Right ventricle myocardium superior (tissue), 1 donor: ENCODE results near the gene GPR146. TPM values are rescaled to one million over a fixed set of nuclear protein-coding genes. Genes with fewer than 3 reads are reported as not detected.

Experiments used
- ATAC-seq: fragments of 200-7000 bp; cut with Tn5 transposase; one replicate; pipeline ENCODE4 v1.9.1; 2020; ENCODE audit warnings: mild to moderate bottlenecking; ENCODE audit not compliant: poor library complexity
- DNase-seq: peaks from one replicate; pipeline ENCODE4 v3.0.0-alpha.2; 2020
- intact Hi-C: fragments of 100-400 bp; cut with DNase I; formaldehyde crosslinking; loops from one replicate; pipeline ENCODE4 v1.11.2; 2022
- total RNA-seq: library from RNA; stranded (reverse); fragmentation: NEBNext Ultra II Directional; extraction: Animal tissue kit (Norgen Biotek cat#: 25700); gene quantifications from one replicate; pipeline ENCODE4 v1.2.1, GENCODE V29; 2021
- donor health status: DM: no; HTN: yes; CAD: no; lungs with severe emphysema.

Gene GPR146
- total RNA-seq, 1 donor from 2014 or later: 26.3 TPM

GRCh38 chr7:1096156-1097119 lies 52.1 kb downstream of the GPR146 start:
- peak; percentile 67 for ATAC-seq
- intact Hi-C loops: no loop called here
- DNase-seq: no peak

- DNase-seq (no peak), ATAC-seq (no peak)
- intact Hi-C loops: no loop called here
Measured at GRCh38 chr7:1097120-1097504, 52.8 kb downstream of the GPR146 start.

- no peak for ATAC-seq
- no peak for DNase-seq
- intact Hi-C loops: no loop called here
Measured at GRCh38 chr7:1098243-1099153, 54.2 kb downstream of the GPR146 start.

GRCh38 chr7:1099154-1099542 lies 54.8 kb downstream of the GPR146 start:
- DNase-seq: no peak
- intact Hi-C loops: no loop called here
- no peak for ATAC-seq

GRCh38 chr7:1099637-1100036 lies 55.3 kb downstream of the GPR146 start:
- ATAC-seq (no peak), DNase-seq (no peak)
- intact Hi-C loops: no loop called here

GRCh38 chr7:1100386-1100785 lies 56.0 kb downstream of the GPR146 start:
- intact Hi-C loops: no loop called here
- no peak for DNase-seq
- ATAC-seq: no peak

- DNase-seq (no peak), ATAC-seq (no peak)
- intact Hi-C loops: no loop called here
Measured at GRCh38 chr7:1100834-1101562, 56.7 kb downstream of the GPR146 start.

- intact Hi-C loops: no loop called here
- DNase-seq (no peak), ATAC-seq (no peak)
Measured at GRCh38 chr7:1101563-1102431, 57.5 kb downstream of the GPR146 start.

- intact Hi-C loops: no loop called here
- ATAC-seq (no peak), DNase-seq (no peak)
Measured at GRCh38 chr7:1103009-1103788, 58.9 kb downstream of the GPR146 start.

GRCh38 chr7:1103789-1104515 lies 59.6 kb downstream of the GPR146 start:
- ATAC-seq (no peak), DNase-seq (peak; percentile 24)
- intact Hi-C loops: no loop called here

GRCh38 chr7:1104516-1105179 lies 60.3 kb downstream of the GPR146 start:
- intact Hi-C loops: no loop called here
- DNase-seq (no peak), ATAC-seq (no peak)

GRCh38 chr7:1105189-1105588 lies 60.8 kb downstream of the GPR146 start:
- DNase-seq (no peak), ATAC-seq (no peak)
- intact Hi-C loops: no loop called here

- ATAC-seq (no peak), DNase-seq (no peak)
- intact Hi-C loops: no loop called here
Measured at GRCh38 chr7:1106063-1106792, 61.9 kb downstream of the GPR146 start.

- intact Hi-C loops: no loop called here
- ATAC-seq: no peak
- no peak for DNase-seq
Measured at GRCh38 chr7:1106793-1107421, 62.6 kb downstream of the GPR146 start.

GRCh38 chr7:1108264-1108920 lies 64.0 kb downstream of the GPR146 start:
- intact Hi-C loops: no loop called here
- no peak for DNase-seq
- ATAC-seq: no peak
